OCI-LY7 (cell line): ENCODE data around the gene PLAC1. TPM values are rescaled to one million over a fixed set of nuclear protein-coding genes. Genes with fewer than 3 reads are reported as not detected.

Experiments
- BruUV-seq: library from RNA; stranded (reverse); fragments of 400-500 nt; replicated peaks from 2 replicates; lab custom pipeline; 2021; lab: Mats Ljungman, UMichigan
- CTCF ChIA-PET: fragments of 300-600 bp; sonication (Branson Sonifier 250); formaldehyde crosslinking; loops from one replicate; lab custom pipeline; 2022; ENCODE audit warnings: antibody characterized with exemption; ENCODE audit not compliant: unreplicated experiment; lab: Charles Lee
- POLR2A ChIA-PET: fragments of 300-600 bp; sonication (Branson Sonifier 250); formaldehyde crosslinking; loops from one replicate; lab custom pipeline; 2022; ENCODE audit warnings: antibody characterized with exemption; lab: Charles Lee
- DNase-seq: peaks from one replicate; pipeline ENCODE4 v3.0.0-alpha.2; 2015; ENCODE audit warnings: low spot score
- H2AFZ ChIP-seq: fragments of 200-600 bp; sonication (generic), shearing (Covaris generic); 2 replicates; pipeline ENCODE4 v1.6.1; 2014; ENCODE audit warnings: mild to moderate bottlenecking, antibody characterized with exemption, low read length, moderate library complexity
- H3K27ac ChIP-seq: fragments of 200-600 bp; sonication (generic); 2 replicates; pipeline ENCODE4 v1.5.1; 2014; ENCODE audit warnings: mixed run types, low read depth, mild to moderate bottlenecking, moderate library complexity, low read length, inconsistent platforms; ENCODE audit not compliant: poor library complexity, severe bottlenecking
- H3K36me3 ChIP-seq: fragments of 200-600 bp; sonication (generic); 2 replicates; pipeline ENCODE4 v1.6.1; 2014; ENCODE audit warnings: mild to moderate bottlenecking, antibody characterized with exemption, low read length, moderate library complexity, mixed read lengths; ENCODE audit not compliant: insufficient read depth
- H3K4me1 ChIP-seq: fragments of 200-600 bp; sonication (generic); 2 replicates; pipeline ENCODE4 v1.5.1; 2014; ENCODE audit warnings: mild to moderate bottlenecking, low read length; ENCODE audit not compliant: insufficient read depth, poor library complexity, severe bottlenecking
- H3K4me2 ChIP-seq: fragments of 200-600 bp; sonication (generic); 2 replicates; pipeline ENCODE4 v1.6.1; 2014; ENCODE audit warnings: mild to moderate bottlenecking, low read length
- H3K4me3 ChIP-seq: fragments of 200-600 bp; sonication (generic); 2 replicates; pipeline ENCODE4 v1.5.1; 2014; ENCODE audit warnings: mild to moderate bottlenecking, low read depth, low read length; ENCODE audit not compliant: poor library complexity, severe bottlenecking
- H3K79me2 ChIP-seq: fragments of 200-600 bp; sonication (generic); 2 replicates; pipeline ENCODE4 v1.6.1; 2016; ENCODE audit warnings: low read depth, mild to moderate bottlenecking, low read length, moderate library complexity, mixed read lengths; ENCODE audit not compliant: insufficient read depth
- H3K9me2 ChIP-seq: fragments of 200-600 bp; sonication (generic); 2 replicates; pipeline ENCODE4 v1.6.1; 2016; ENCODE audit warnings: mild to moderate bottlenecking, low read length, mixed read lengths; ENCODE audit not compliant: insufficient read depth
- H3K9me3 ChIP-seq: fragments of 200-600 bp; sonication (generic); 2 replicates; pipeline ENCODE4 v1.6.1; 2014; ENCODE audit warnings: mild to moderate bottlenecking, mixed run types, low read length, mixed read lengths
- H4K20me1 ChIP-seq: fragments of 200-600 bp; sonication (generic); 2 replicates; pipeline ENCODE4 v1.6.1; 2014; ENCODE audit warnings: mild to moderate bottlenecking, antibody characterized with exemption, low read length, moderate library complexity, mixed read lengths; ENCODE audit not compliant: insufficient read depth
- EZH2phosphoT487 ChIP-seq: fragments of 200-600 bp; sonication (generic); IDR thresholded peaks from 2 replicates; pipeline ENCODE4 v1.6.1; 2018; ENCODE audit warnings: low read depth, borderline replicate concordance, mild to moderate bottlenecking, mixed run types, antibody characterized with exemption, low read length, moderate library complexity, mixed read lengths
- intact Hi-C: fragments of 100-400 bp; cut with micrococcal nuclease; formaldehyde crosslinking; loops from one replicate; pipeline ENCODE4 v1.10.0; 2022; ENCODE audit not compliant: unreplicated experiment
- total RNA-seq, 2 experiments: library from RNA; depleted of rRNA in 1 of 2; stranded (reverse); fragments of >200 nt in 1 of 2; shearing (Covaris generic) in 1 of 2; gene quantifications; 2 replicates each; pipeline ENCODE4 v1.2.3, GENCODE V29; 2014 to 2022
- TF ChIP-seq, protein P1 (sequence below): fragments of 200-600 bp; sonication (generic); conservative IDR thresholded peaks from 2 replicates; pipeline ENCODE4 v1.5.1; 2014; ENCODE audit warnings: mild to moderate bottlenecking, antibody characterized with exemption, low read length, moderate library complexity, mixed read lengths

The PLAC1 gene
- total RNA-seq, 2 experiments from 2014 or later, result 0.28 TPM; not detected in 1

DNA sequence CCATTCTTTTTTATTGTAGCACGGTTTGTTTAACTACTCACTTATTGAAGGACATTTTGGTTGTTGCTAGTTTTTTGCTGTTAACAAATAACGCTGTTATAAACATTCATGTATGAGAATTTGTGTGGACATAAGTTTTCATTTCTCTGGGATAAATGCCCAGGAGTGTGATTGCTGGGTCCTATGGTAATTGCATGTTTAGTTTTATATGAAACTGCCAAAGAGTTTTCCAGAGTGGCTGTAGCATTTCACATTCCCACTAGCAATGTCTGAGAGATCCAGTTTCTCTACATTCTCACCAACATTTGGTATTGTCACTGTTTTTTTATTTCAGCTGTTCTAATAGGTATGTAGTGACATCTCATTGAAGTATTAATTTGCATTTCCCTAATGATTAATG lies 66.8 kb downstream of the PLAC1 start:
- no peak for DNase-seq
- H3K4me2 ChIP-seq, result no peak overlapping the region
- intact Hi-C loops, result no loop called here
- H3K4me1 ChIP-seq, result no peaks in the 10 kb centered on the region
- H3K4me3 ChIP-seq, result no peak overlapping the region
- H3K9me2 ChIP-seq, result no peaks in the 10 kb centered on the region
- H3K27ac ChIP-seq, result no peak overlapping the region
- no peaks in the 10 kb centered on the region for H3K9me3 ChIP-seq
- TF ChIP-seq EZH2phosphoT487, result no peak
- TF ChIP-seq, protein P1, sequence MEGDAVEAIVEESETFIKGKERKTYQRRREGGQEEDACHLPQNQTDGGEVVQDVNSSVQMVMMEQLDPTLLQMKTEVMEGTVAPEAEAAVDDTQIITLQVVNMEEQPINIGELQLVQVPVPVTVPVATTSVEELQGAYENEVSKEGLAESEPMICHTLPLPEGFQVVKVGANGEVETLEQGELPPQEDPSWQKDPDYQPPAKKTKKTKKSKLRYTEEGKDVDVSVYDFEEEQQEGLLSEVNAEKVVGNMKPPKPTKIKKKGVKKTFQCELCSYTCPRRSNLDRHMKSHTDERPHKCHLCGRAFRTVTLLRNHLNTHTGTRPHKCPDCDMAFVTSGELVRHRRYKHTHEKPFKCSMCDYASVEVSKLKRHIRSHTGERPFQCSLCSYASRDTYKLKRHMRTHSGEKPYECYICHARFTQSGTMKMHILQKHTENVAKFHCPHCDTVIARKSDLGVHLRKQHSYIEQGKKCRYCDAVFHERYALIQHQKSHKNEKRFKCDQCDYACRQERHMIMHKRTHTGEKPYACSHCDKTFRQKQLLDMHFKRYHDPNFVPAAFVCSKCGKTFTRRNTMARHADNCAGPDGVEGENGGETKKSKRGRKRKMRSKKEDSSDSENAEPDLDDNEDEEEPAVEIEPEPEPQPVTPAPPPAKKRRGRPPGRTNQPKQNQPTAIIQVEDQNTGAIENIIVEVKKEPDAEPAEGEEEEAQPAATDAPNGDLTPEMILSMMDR, result no peak
- no peak overlapping the region for H2AFZ ChIP-seq
- H3K79me2 ChIP-seq, result no peaks in the 10 kb centered on the region
- CTCF ChIA-PET, result no interaction called here
- H3K36me3 ChIP-seq, result no peaks in the 10 kb centered on the region
- POLR2A ChIA-PET, result no interaction called here
- H4K20me1 ChIP-seq, result no peaks in the 10 kb centered on the region
- no TSS peak for BruUV-seq

DNA sequence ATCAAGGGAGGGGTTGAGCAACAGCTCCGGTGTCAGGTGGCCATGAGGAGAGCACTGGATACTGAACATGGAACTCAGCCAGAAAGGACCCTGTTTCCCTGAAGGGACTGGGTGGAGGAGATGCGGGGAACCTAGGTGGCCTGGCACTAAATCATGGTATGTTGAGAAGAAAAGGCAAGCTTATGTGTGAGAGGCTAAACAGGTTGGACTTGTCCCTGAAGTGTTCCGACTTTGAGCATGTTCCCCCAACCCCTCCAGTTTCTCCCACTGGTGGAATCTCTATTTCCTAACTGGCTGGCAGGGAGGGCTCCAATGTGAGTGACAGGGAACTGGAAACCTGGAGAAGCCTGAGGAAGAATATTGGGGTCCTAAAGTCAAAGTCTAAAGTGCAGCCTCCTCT lies 69.5 kb downstream of the PLAC1 start:
- no peaks in the 10 kb centered on the region for H3K9me3 ChIP-seq
- no TSS peak for BruUV-seq
- no peak overlapping the region for H3K4me3 ChIP-seq
- intact Hi-C loops, result no loop called here
- H3K4me1 ChIP-seq, result no peaks in the 10 kb centered on the region
- no peak overlapping the region for H3K4me2 ChIP-seq
- H3K27ac ChIP-seq, result no peak overlapping the region
- POLR2A ChIA-PET, result no interaction called here
- H3K36me3 ChIP-seq, result no peaks in the 10 kb centered on the region
- no peaks in the 10 kb centered on the region for H4K20me1 ChIP-seq
- H3K79me2 ChIP-seq, result no peaks in the 10 kb centered on the region
- CTCF ChIA-PET, result no interaction called here
- TF ChIP-seq, protein P1, result no peak
- no peak for TF ChIP-seq EZH2phosphoT487
- H2AFZ ChIP-seq, result no peak overlapping the region
- H3K9me2 ChIP-seq, result no peaks in the 10 kb centered on the region
- no peak for DNase-seq

DNA sequence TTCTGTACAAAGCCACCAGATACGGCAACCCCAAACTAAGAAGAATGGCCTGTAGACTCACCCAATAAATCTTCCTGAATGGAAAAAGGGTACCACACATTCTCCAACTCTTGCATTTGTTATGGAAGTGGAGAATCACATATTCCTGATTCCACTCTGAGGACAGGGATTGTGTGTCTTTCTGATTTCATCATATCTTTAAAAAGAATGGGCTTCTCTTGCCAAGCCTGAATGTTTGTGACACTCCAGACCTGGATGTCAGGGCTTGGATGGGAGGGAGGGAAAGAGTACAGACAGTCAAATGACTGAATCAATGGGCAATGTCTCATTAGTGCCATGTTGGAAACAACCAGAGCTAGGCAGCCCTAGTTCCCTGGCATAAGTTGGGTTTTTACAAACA lies 77.4 kb downstream of the PLAC1 start:
- Histone ChIP-seq H3K36me3 (no peaks in the 10 kb centered on the region), H3K4me2 (no peak overlapping the region), H3K79me2 (no peaks in the 10 kb centered on the region), H3K4me3 (no peak overlapping the region), H4K20me1 (no peaks in the 10 kb centered on the region), H3K4me1 (no peaks in the 10 kb centered on the region), H3K9me2 (no peaks in the 10 kb centered on the region), H3K27ac (no peak overlapping the region), H2AFZ (no peak overlapping the region), H3K9me3 (no peaks in the 10 kb centered on the region)
- POLR2A ChIA-PET, result no interaction called here
- no peak for TF ChIP-seq EZH2phosphoT487
- TF ChIP-seq, protein P1, result no peak
- BruUV-seq, result no TSS peak
- intact Hi-C loops, result no loop called here
- CTCF ChIA-PET, result no interaction called here
- no peak for DNase-seq
